Esophagus squamous epithelium (tissue), 5 donors: ENCODE measurements around the gene SNW1. TPM values are rescaled to one million over a fixed set of nuclear protein-coding genes. Genes with fewer than 3 reads are reported as not detected.

Experiments used
- DNase-seq: peaks from one replicate; lab custom pipeline; 2025; lab: John Stamatoyannopoulos, UW
- H3K27ac ChIP-seq, 4 donors: fragments of 200-600 bp; sonication (generic); one replicate each; pipeline ENCODE4 v1.5.1; 2016 to 2019; ENCODE audit warnings: mild to moderate bottlenecking in 1 of 4
- H3K27me3 ChIP-seq, 4 donors: fragments of 200-600 bp; sonication (generic); 1 replicate in 3 of 4; 2 replicates in 1 of 4; pipeline versions ENCODE4 v1.5.1 to v1.6.0; 2017 to 2021; ENCODE audit warnings: antibody characterized with exemption in 1 of 4
- H3K36me3 ChIP-seq, 3 donors: fragments of 200-600 bp; sonication (generic); one replicate each; pipeline ENCODE4 v1.5.1; 2016 to 2019
- H3K4me1 ChIP-seq, 3 donors: fragments of 200-600 bp; sonication (generic); one replicate each; pipeline ENCODE4 v1.5.1; 2017 to 2019
- H3K4me3 ChIP-seq, 4 donors: fragments of 200-600 bp; sonication (generic); 1 replicate in 3 of 4; 2 replicates in 1 of 4; pipeline ENCODE4 v1.5.1; 2016 to 2019; ENCODE audit warnings: mild to moderate bottlenecking in 2 of 4, moderate library complexity in 1 of 4
- H3K9me3 ChIP-seq, 3 donors: fragments of 200-600 bp; sonication (generic); one replicate each; pipeline ENCODE4 v1.5.1; 2016 to 2019
- POLR2A ChIP-seq, 4 donors: fragments of 450-650 bp; IDR thresholded peaks; one replicate each; pipeline ENCODE4 v1.6.1; 2017; ENCODE audit warnings: antibody characterized with exemption in 4 of 4, mild to moderate bottlenecking in 4 of 4, moderate library complexity in 3 of 4
- WGBS, 2 donors: methylation state at CpG; one replicate each; pipeline ENCODE4 v1.1.5; 2018; 5-methylcytosine and 5-hydroxymethylcytosine counted together
- intact Hi-C: fragments of 100-400 bp; cut with DNase I; formaldehyde crosslinking; loops from one replicate; pipeline ENCODE4 v1.15.0; 2022
- total RNA-seq, 4 donors: library from RNA; depleted of rRNA; stranded (reverse); fragments of >200 nt; gene quantifications; one replicate each; pipeline ENCODE4 v1.1.0, GENCODE V29; 2016
- TF ChIP-seq, protein P1 (sequence below), 6 experiments: fragments of 450-650 bp in 4 of 6; fragments of 200-600 bp in 2 of 6; sonication (generic) in 2 of 6; IDR thresholded peaks; one replicate each; pipeline ENCODE4 v1.5.1; 2016 to 2019; ENCODE audit warnings: antibody characterized with exemption in 6 of 6, mild to moderate bottlenecking in 4 of 6, moderate library complexity in 4 of 6
- donor health status: DM: yes; HTN: yes; CAD: no.

The SNW1 gene
- total RNA-seq, 4 donors from 2014 or later = 23.1 to 45.4 (median 40.1) TPM

DNA sequence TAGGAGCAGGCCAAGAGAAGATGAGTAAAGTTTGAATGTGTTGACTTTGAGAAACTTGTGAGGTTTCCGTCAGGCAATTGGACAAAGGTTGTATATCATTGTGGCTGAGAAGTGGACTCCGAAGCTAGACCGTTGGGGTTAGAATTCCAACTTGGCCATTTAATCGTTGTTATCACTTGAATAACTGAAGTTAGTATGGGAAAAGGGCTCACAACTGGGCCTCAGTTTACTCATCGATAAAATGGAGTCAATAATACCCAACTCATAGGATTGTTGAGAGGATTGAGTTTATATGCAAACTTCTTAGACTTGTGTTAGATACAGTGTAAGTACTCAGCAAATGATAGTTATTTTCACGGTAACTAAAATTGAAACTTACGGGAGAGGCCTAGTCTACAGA lies 52.2 kb downstream of the SNW1 start:
- intact Hi-C loops = loop anchor here (5.0 kb wide), 1 partner anchor 246 kb away; no protein-coding TSS in a partner anchor
- 7 to 12% methylated on average over 7 of the region's 7 CpGs for WGBS, 2 donors
- H3K27ac ChIP-seq = peak overlapping the region in 3 of 4 donors; percentile 62 to 81 (median 78)
- H3K27me3 ChIP-seq = no peaks in the 10 kb centered on the region
- H3K9me3 ChIP-seq = no peaks in the 10 kb centered on the region
- peak overlapping the region; percentile 78 to 92 (median 84) for H3K4me3 ChIP-seq
- TF ChIP-seq, protein P1, sequence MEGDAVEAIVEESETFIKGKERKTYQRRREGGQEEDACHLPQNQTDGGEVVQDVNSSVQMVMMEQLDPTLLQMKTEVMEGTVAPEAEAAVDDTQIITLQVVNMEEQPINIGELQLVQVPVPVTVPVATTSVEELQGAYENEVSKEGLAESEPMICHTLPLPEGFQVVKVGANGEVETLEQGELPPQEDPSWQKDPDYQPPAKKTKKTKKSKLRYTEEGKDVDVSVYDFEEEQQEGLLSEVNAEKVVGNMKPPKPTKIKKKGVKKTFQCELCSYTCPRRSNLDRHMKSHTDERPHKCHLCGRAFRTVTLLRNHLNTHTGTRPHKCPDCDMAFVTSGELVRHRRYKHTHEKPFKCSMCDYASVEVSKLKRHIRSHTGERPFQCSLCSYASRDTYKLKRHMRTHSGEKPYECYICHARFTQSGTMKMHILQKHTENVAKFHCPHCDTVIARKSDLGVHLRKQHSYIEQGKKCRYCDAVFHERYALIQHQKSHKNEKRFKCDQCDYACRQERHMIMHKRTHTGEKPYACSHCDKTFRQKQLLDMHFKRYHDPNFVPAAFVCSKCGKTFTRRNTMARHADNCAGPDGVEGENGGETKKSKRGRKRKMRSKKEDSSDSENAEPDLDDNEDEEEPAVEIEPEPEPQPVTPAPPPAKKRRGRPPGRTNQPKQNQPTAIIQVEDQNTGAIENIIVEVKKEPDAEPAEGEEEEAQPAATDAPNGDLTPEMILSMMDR (IDR thresholded peaks at IDR 0.05) = no peak
- no peak for TF ChIP-seq POLR2A (IDR thresholded peaks at IDR 0.05)
- DNase-seq = no peak
- peaks cover 6 to 51% (median 17%) of the 10 kb centered on the region in 3 donors for H3K36me3 ChIP-seq
- peaks cover 21 to 44% (median 25%) of the 10 kb centered on the region in 3 donors for H3K4me1 ChIP-seq

DNA sequence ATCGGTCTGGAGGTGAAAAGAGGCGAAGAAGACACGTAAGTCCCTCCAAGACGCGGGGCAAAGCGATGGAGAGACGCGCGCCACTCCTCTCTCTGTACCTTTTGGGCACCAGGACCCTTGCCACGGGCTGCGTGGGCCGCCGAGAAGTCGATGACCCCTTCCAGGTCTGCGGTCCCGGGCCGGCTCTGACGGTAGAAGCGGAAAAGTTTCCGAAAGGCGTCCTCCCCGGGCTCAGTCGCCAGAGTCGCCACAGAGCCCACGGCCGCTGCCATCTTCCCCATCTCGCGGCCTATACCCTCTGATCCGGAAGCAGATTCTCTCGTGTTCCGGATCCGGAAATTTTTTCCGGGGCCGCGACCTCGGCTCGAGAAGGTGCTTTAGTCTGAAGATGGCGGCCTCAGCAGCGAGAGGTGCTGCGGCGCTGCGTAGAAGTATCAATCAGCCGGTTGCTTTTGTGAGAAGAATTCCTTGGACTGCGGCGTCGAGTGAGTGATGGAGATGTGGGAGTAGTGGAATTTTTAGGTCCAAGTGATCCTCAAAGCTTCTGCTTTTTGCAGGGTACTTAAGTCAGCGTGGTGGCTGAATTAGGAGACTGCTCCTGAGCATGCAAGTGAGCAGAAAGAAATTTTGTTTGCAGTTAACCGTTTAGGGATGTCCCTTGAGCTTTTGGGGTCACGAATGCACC lies 53.1 kb downstream of the SNW1 start, which contains the start of the genes ALKBH1 and SLIRP:
Gene ALKBH1 (minus strand): TSS at position 300 of the 685 bp plus-strand sequence. CDS start 19 bp downstream, at position 281.
Gene SLIRP (plus strand): TSS at position 380 of the 685 bp plus-strand sequence. CDS start 9 bp downstream, at position 389.
- intact Hi-C loops = loop anchor here (5.0 kb wide), 1 partner anchor 246 kb away; no protein-coding TSS in a partner anchor

DNA sequence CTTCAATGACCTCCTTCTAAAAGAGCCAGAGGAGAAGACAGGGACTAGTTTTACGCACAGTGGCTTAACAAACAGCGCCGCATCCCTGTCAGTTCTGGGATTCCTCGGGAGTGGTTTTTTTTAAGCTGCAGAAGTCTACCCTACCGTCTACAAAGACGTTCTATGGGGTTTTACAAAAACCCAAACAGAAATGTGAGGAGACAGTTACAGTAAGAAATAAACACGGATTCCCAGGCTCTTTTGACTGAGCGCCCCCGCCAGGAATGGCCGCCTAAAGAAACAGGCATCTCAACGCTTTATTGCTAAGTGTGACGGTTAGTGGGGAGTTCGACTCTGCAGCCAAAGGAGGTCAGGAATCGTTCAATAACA lies 53.6 kb downstream of the SNW1 start:
- WGBS, 2 donors = 0 to 2% methylated on average over 11 of the region's 14 CpGs
- Histone ChIP-seq H3K4me1 (peaks cover 21 to 44% (median 25%) of the 10 kb centered on the region in 3 donors), H3K36me3 (peaks cover 10 to 51% (median 17%) of the 10 kb centered on the region in 3 donors), H3K27me3 (no peaks in the 10 kb centered on the region), H3K4me3 (peak overlapping the region; percentile 78 to 92 (median 84)), H3K27ac (peak overlapping the region; percentile 48 to 81 (median 70)), H3K9me3 (no peaks in the 10 kb centered on the region)
- intact Hi-C loops = loop anchor here (5.0 kb wide), 1 partner anchor 245 kb away; no protein-coding TSS in a partner anchor
- DNase-seq = no peak
- TF ChIP-seq POLR2A (IDR thresholded peaks at IDR 0.05) = no peak
- TF ChIP-seq, protein P1 (IDR thresholded peaks at IDR 0.05) = peak in 2 of 6 experiments; percentile 25 to 43

More for the DNA sequence above, 53.1 kb downstream of the SNW1 start, which contains the start of the genes ALKBH1 and SLIRP:
- peaks cover 21 to 44% (median 25%) of the 10 kb centered on the region in 3 donors for H3K4me1 ChIP-seq
- peak in 2 of 4 donors; percentile 22 to 67 for TF ChIP-seq POLR2A (IDR thresholded peaks at IDR 0.05)
- TF ChIP-seq, protein P1 (IDR thresholded peaks at IDR 0.05) = peak in 1 of 6 experiments; percentile 20
- 0% methylated on average over 31 to 42 of the region's 49 CpGs for WGBS, 2 donors
- peak within 1 kb of the TSS; percentile 78 to 92 (median 84) for H3K4me3 ChIP-seq
- peak; percentile 25 for DNase-seq
- H3K27me3 ChIP-seq = no peaks in the 10 kb centered on the region
- peak within 1 kb of the TSS; percentile 48 to 81 (median 70) for H3K27ac ChIP-seq
- H3K36me3 ChIP-seq = peaks cover 9 to 51% (median 17%) of the 10 kb centered on the region in 3 donors
- no peaks in the 10 kb centered on the region for H3K9me3 ChIP-seq

DNA sequence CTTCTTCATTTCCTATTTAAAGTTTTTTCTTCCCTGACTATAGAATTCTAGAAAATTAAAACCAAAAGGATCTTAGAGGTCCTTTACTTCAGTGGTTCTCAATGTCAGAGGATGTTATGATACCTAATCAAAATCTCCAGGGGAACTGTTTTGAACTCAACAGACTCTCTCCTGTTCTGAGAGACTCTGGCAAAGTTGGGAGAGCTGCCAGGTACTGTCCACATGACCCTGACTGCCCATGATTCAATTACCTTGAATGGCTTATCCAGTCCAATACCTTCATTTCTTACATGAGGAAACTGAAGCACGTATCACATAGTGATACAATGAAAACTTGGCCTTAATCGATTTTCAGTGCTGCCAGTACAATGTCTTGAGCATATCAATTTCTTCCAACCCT lies 69.7 kb downstream of the SNW1 start:
- TF ChIP-seq, protein P1 (IDR thresholded peaks at IDR 0.05) = no peak
- TF ChIP-seq POLR2A (IDR thresholded peaks at IDR 0.05) = no peak
- Histone ChIP-seq H3K4me1 (no peaks in the 10 kb centered on the region), H3K27me3 (no peaks in the 10 kb centered on the region), H3K4me3 (no peak overlapping the region), H3K36me3 (peaks cover 0 to 91% (median 14%) of the 10 kb centered on the region in 3 donors), H3K27ac (no peak overlapping the region), H3K9me3 (no peaks in the 10 kb centered on the region)
- intact Hi-C loops = no loop called here
- WGBS, 2 donors = 90 to 97% methylated on average over 2 of the region's 2 CpGs
- no peak for DNase-seq

DNA sequence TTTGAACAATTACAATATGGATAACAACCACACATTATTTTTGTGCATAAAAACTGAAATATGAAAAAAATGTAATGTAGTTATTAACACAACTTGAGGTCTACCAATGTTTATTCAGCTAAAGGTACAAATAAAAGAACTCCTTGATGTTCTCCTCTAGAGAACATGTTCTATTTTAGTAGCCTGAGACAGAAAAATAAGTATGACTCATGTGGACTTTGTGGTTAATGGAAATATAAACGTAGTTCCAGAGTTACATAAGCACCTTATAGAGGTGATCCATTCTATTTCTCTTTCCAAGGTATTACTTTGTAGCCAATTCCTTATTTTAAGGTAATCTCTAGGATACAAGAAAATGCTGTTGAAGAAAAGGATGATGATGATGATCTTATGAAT lies 78.8 kb downstream of the SNW1 start:
- 15 to 29% methylated on average over 1 of the region's 1 CpG for WGBS, 2 donors
- Histone ChIP-seq H3K27me3 (no peaks in the 10 kb centered on the region), H3K4me1 (peaks cover 0 to 11% (median 4%) of the 10 kb centered on the region in 3 donors), H3K27ac (no peak overlapping the region), H3K9me3 (no peaks in the 10 kb centered on the region), H3K4me3 (no peak overlapping the region), H3K36me3 (peaks cover 0 to 55% (median 4%) of the 10 kb centered on the region in 3 donors)
- intact Hi-C loops = no loop called here
- TF ChIP-seq, protein P1 (IDR thresholded peaks at IDR 0.05) = no peak
- TF ChIP-seq POLR2A (IDR thresholded peaks at IDR 0.05) = no peak
- DNase-seq = no peak
